GM18519 (cell line): ENCODE measurements around the gene LDAF1.

Experiments
- ATAC-seq: cut with Tn5 transposase; IDR thresholded peaks from one replicate; pipeline ENCODE4 v1.9.1; 2021; ENCODE audit warnings: mild to moderate bottlenecking, moderate library complexity; ENCODE audit not compliant: unreplicated experiment, low FRiP score

LDAF1 gene

DNA sequence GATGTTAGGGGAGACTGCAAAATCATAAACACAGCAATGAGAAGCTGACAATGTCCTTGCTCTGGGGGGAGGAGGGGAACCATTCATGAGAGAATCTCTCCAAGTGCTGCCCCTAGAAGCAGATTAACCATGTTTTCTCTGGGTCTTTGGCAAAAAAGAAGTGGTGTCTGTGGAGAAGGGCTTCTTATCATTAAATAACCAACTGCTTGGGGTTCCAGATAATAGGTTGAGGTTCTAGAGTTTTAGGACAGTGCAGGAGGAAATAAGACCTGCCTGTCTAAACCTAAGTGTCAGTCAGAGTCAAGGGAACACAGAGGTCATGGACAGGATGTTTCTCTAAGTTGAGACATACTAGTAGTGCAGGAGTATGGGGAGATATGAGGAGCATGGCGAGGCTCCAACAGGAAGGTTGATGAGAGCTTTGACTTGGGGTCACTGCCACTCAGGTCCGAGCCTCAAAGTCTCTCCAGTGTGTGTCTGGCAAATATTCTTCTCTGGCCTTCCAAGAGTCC is 69.9 kb downstream of the LDAF1 start:
- no peak for ATAC-seq
